Upper lobe of left lung (tissue), 4 donors: ENCODE results near the gene PTPRM.

ENCODE experiments used
- POLR2AphosphoS5 ChIP-seq, 2 donors: sonication (generic); formaldehyde crosslinking; IDR thresholded peaks; one replicate each; pipeline ENCODE4 v1.5.1; 2017; ENCODE audit warnings: antibody characterized with exemption in 2 of 2
- TF ChIP-seq, protein P1 (sequence below), 6 experiments: fragments of 450-650 bp in 4 of 6; fragments of 200-600 bp in 2 of 6; sonication (generic) in 2 of 6; IDR thresholded peaks; one replicate each; pipeline ENCODE4 v1.5.1; 2016 to 2019; ENCODE audit warnings: antibody characterized with exemption in 6 of 6

GRCh38 chr18:7848054-7848412, 280.9 kb downstream of the PTPRM start:
- TF ChIP-seq, protein P1, sequence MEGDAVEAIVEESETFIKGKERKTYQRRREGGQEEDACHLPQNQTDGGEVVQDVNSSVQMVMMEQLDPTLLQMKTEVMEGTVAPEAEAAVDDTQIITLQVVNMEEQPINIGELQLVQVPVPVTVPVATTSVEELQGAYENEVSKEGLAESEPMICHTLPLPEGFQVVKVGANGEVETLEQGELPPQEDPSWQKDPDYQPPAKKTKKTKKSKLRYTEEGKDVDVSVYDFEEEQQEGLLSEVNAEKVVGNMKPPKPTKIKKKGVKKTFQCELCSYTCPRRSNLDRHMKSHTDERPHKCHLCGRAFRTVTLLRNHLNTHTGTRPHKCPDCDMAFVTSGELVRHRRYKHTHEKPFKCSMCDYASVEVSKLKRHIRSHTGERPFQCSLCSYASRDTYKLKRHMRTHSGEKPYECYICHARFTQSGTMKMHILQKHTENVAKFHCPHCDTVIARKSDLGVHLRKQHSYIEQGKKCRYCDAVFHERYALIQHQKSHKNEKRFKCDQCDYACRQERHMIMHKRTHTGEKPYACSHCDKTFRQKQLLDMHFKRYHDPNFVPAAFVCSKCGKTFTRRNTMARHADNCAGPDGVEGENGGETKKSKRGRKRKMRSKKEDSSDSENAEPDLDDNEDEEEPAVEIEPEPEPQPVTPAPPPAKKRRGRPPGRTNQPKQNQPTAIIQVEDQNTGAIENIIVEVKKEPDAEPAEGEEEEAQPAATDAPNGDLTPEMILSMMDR (IDR thresholded peaks at IDR 0.05) = no peak
- TF ChIP-seq POLR2AphosphoS5 (IDR thresholded peaks at IDR 0.05) = no peak
